Hematopoietic multipotent progenitor cell treated with erythropoietin and hydrocortisone succinate and interleukin-3 and kit ligand, for 4 days (in vitro differentiated cells): Measurements from ENCODE around the gene SHQ1.
A peak's percentile ranks its signal among the peaks of the same experiment; 100 is the strongest.

Experiments
- DNase-seq: peaks from one replicate; pipeline ENCODE4 v3.0.0-alpha.2; 2015

Gene SHQ1

GRCh38 chr3:72847282-72847681 lies 963 bp downstream of the SHQ1 start:
- DNase-seq = peak; percentile 34

- no peak for DNase-seq
Observed at GRCh38 chr3:72846166-72846565, 2.1 kb downstream of the SHQ1 start.

GRCh38 chr3:72844436-72844993 lies 3.7 kb downstream of the SHQ1 start:
- DNase-seq = no peak

GRCh38 chr3:72839057-72839456 lies 9.2 kb downstream of the SHQ1 start:
- DNase-seq = peak; percentile 84

GRCh38 chr3:72836923-72837322 lies 11.3 kb downstream of the SHQ1 start:
- no peak for DNase-seq

- no peak for DNase-seq
Observed at GRCh38 chr3:72836416-72836815, 11.8 kb downstream of the SHQ1 start.

GRCh38 chr3:72830452-72831223 lies 17.6 kb downstream of the SHQ1 start:
- DNase-seq = no peak

- DNase-seq = no peak
Observed at GRCh38 chr3:72829701-72830100, 18.5 kb downstream of the SHQ1 start.

GRCh38 chr3:72821161-72821781 lies 27.0 kb downstream of the SHQ1 start:
- DNase-seq = peak; percentile 78

GRCh38 chr3:72820415-72820814 lies 27.8 kb downstream of the SHQ1 start:
- peak; percentile 81 for DNase-seq

- DNase-seq = peak; percentile 46
Observed at GRCh38 chr3:72818905-72819304, 29.3 kb downstream of the SHQ1 start.

- DNase-seq = peak; percentile 51
Observed at GRCh38 chr3:72818092-72818773, 30.0 kb downstream of the SHQ1 start.

GRCh38 chr3:72816862-72817355 lies 31.3 kb downstream of the SHQ1 start:
- no peak for DNase-seq

GRCh38 chr3:72814308-72814707 lies 33.9 kb downstream of the SHQ1 start:
- DNase-seq = no peak

GRCh38 chr3:72812201-72812600 lies 36.0 kb downstream of the SHQ1 start:
- no peak for DNase-seq

GRCh38 chr3:72811571-72811970 lies 36.7 kb downstream of the SHQ1 start:
- DNase-seq = no peak

- DNase-seq = no peak
Observed at GRCh38 chr3:72810659-72811434, 37.4 kb downstream of the SHQ1 start.

GRCh38 chr3:72810063-72810462 lies 38.2 kb downstream of the SHQ1 start:
- no peak for DNase-seq

- DNase-seq = no peak
Observed at GRCh38 chr3:72804361-72804760, 43.9 kb downstream of the SHQ1 start.

- DNase-seq = no peak
Observed at GRCh38 chr3:72803573-72803972, 44.7 kb downstream of the SHQ1 start.

- DNase-seq = no peak
Observed at GRCh38 chr3:72802001-72802400, 46.2 kb downstream of the SHQ1 start.

GRCh38 chr3:72800869-72801268 lies 47.4 kb downstream of the SHQ1 start:
- DNase-seq = no peak
